Fibroblast of lung (primary cell): ENCODE measurements around the gene C18orf63. TPM values are rescaled to one million over a fixed set of nuclear protein-coding genes. Genes with fewer than 3 reads are reported as not detected.

ENCODE experiments used
- DNase-seq, 2 donors: peaks; one replicate each; pipeline versions ENCODE4 v3.0.0 to v3.0.0-alpha.2; 2010; ENCODE audit warnings: low read depth in 2 of 2
- H2AFZ ChIP-seq: 2 replicates; pipeline ENCODE4 v1.5.1; 2012; ENCODE audit warnings: low read length, control low read depth, inconsistent platforms
- H3K27ac ChIP-seq: 2 replicates; pipeline ENCODE4 v1.5.1; 2011; ENCODE audit warnings: low read length, control low read depth; ENCODE audit not compliant: insufficient read depth
- H3K27me3 ChIP-seq: 2 replicates; pipeline ENCODE4 v1.5.1; 2011; ENCODE audit warnings: mild to moderate bottlenecking, low read length; ENCODE audit not compliant: control insufficient read depth, insufficient read depth
- H3K36me3 ChIP-seq: 2 replicates; pipeline ENCODE4 v1.5.1; 2011; ENCODE audit warnings: low read length; ENCODE audit not compliant: control insufficient read depth, insufficient read depth
- H3K4me1 ChIP-seq: 2 replicates; pipeline ENCODE4 v1.5.1; 2011; ENCODE audit warnings: low read length; ENCODE audit not compliant: control insufficient read depth, insufficient read depth; ENCODE audit errors: extremely low read depth
- H3K4me2 ChIP-seq: 2 replicates; pipeline ENCODE4 v1.5.1; 2011; ENCODE audit warnings: low read length, control low read depth; ENCODE audit not compliant: insufficient read depth; ENCODE audit errors: extremely low read depth
- H3K4me3 ChIP-seq, 4 experiments: fragments of 200-600 bp in 1 of 4; sonication (generic) in 1 of 4; replicated peaks in 1 of 4; 2 replicates each; pipeline ENCODE4 v1.5.1; 2011 to 2016; ENCODE audit warnings: low read length in 4 of 4, low read depth in 3 of 4, mild to moderate bottlenecking in 3 of 4, control low read depth in 2 of 4, inconsistent platforms in 1 of 4, mixed read lengths in 1 of 4; ENCODE audit not compliant: insufficient read depth in 1 of 4; ENCODE audit errors: control extremely low read depth in 1 of 4
- H3K79me2 ChIP-seq: 2 replicates; pipeline ENCODE4 v1.5.1; 2012; ENCODE audit warnings: mild to moderate bottlenecking, low read length, inconsistent platforms; ENCODE audit not compliant: control insufficient read depth, insufficient read depth
- H3K9ac ChIP-seq: 2 replicates; pipeline ENCODE4 v1.5.1; 2011; ENCODE audit warnings: mild to moderate bottlenecking, low read length, control low read depth; ENCODE audit not compliant: insufficient read depth
- H3K9me3 ChIP-seq: 2 replicates; pipeline ENCODE4 v1.5.1; 2012; ENCODE audit warnings: low read depth, low read length; ENCODE audit not compliant: control insufficient read depth, insufficient read depth
- H4K20me1 ChIP-seq: 2 replicates; pipeline ENCODE4 v1.5.1; 2011; ENCODE audit warnings: low read length; ENCODE audit not compliant: control insufficient read depth, insufficient read depth; ENCODE audit errors: extremely low read depth
- CTCF ChIP-seq, 2 donors: IDR thresholded peaks in 1 of 2; conservative IDR thresholded peaks in 1 of 2; 1 replicate in 1 of 2; 2 replicates in 1 of 2; pipeline ENCODE4 v1.5.1; 2011 to 2012; ENCODE audit warnings: low read length in 2 of 2, control low read depth in 1 of 2, inconsistent platforms in 1 of 2, low read depth in 1 of 2, mild to moderate bottlenecking in 1 of 2
- EZH2 ChIP-seq: IDR thresholded peaks from 2 replicates; pipeline ENCODE4 v1.5.1; 2012; ENCODE audit warnings: low read length, control low read depth, mild to moderate bottlenecking; ENCODE audit errors: missing control alignments
- polyA plus RNA-seq, 2 donors: library from polyadenylated mRNA; depleted of rRNA in 1 of 2; stranded (reverse) in 1 of 2; unstranded in 1 of 2; fragments of >200 nt; gene quantifications; 2 replicates each; pipeline ENCODE4 v1.2.1, GENCODE V29; 2011 to 2012; ENCODE audit warnings: missing spikeins in 1 of 2
- total RNA-seq: library from RNA; depleted of rRNA; stranded (reverse); fragments of >200 nt; gene quantifications from 2 replicates; pipeline ENCODE4 v1.2.1, GENCODE V29; 2014

C18orf63 gene
- total and polyA plus RNA-seq, 2 donors (not counting 1 experiment from before 2014, with no cell fraction given), result not detected

GRCh38 chr18:74396171-74397169, 80.8 kb downstream of the C18orf63 start:
- H3K9ac ChIP-seq, result no peak overlapping the region
- no peak overlapping the region for H2AFZ ChIP-seq
- no peak overlapping the region for H3K27ac ChIP-seq
- H3K4me1 ChIP-seq, result no peaks in the 10 kb centered on the region
- H3K4me2 ChIP-seq, result no peak overlapping the region
- DNase-seq, result peak in 1 of 2 donors; percentile 45
- no peaks in the 10 kb centered on the region for H3K79me2 ChIP-seq
- H3K36me3 ChIP-seq, result no peaks in the 10 kb centered on the region
- TF ChIP-seq EZH2 (no peak), CTCF (conservative IDR thresholded peaks at IDR 0.05 in 1 of 2, IDR thresholded peaks at IDR 0.05 in 1 of 2; ENCODE audit: low read depth in 1 of 2, low read length in 2 of 2) (no peak)
- peaks cover 7% of the 10 kb centered on the region for H3K27me3 ChIP-seq
- no peak overlapping the region for H3K4me3 ChIP-seq
- no peaks in the 10 kb centered on the region for H3K9me3 ChIP-seq
- H4K20me1 ChIP-seq, result no peaks in the 10 kb centered on the region

GRCh38 chr18:74397572-74397971, 81.9 kb downstream of the C18orf63 start:
- peaks cover 7% of the 10 kb centered on the region for H3K27me3 ChIP-seq
- no peaks in the 10 kb centered on the region for H4K20me1 ChIP-seq
- no peak overlapping the region for H3K4me2 ChIP-seq
- DNase-seq, result no peak
- H3K4me1 ChIP-seq, result no peaks in the 10 kb centered on the region
- no peak overlapping the region for H2AFZ ChIP-seq
- H3K27ac ChIP-seq, result no peak overlapping the region
- no peaks in the 10 kb centered on the region for H3K9me3 ChIP-seq
- TF ChIP-seq CTCF (conservative IDR thresholded peaks at IDR 0.05 in 1 of 2, IDR thresholded peaks at IDR 0.05 in 1 of 2; ENCODE audit: low read depth in 1 of 2, low read length in 2 of 2), result no peak
- TF ChIP-seq EZH2, result no peak
- H3K4me3 ChIP-seq, result no peak overlapping the region
- H3K9ac ChIP-seq, result no peak overlapping the region
- no peaks in the 10 kb centered on the region for H3K79me2 ChIP-seq
- H3K36me3 ChIP-seq, result no peaks in the 10 kb centered on the region

- no peak overlapping the region for H2AFZ ChIP-seq
- H3K79me2 ChIP-seq, result no peaks in the 10 kb centered on the region
- no peaks in the 10 kb centered on the region for H3K36me3 ChIP-seq
- no peak overlapping the region for H3K9ac ChIP-seq
- no peaks in the 10 kb centered on the region for H3K9me3 ChIP-seq
- no peak overlapping the region for H3K4me3 ChIP-seq
- no peaks in the 10 kb centered on the region for H4K20me1 ChIP-seq
- H3K27me3 ChIP-seq, result peaks cover 7% of the 10 kb centered on the region
- TF ChIP-seq CTCF (conservative IDR thresholded peaks at IDR 0.05 in 1 of 2, IDR thresholded peaks at IDR 0.05 in 1 of 2; ENCODE audit: low read depth in 1 of 2, low read length in 2 of 2), result no peak
- TF ChIP-seq EZH2, result no peak
- DNase-seq, result no peak
- no peak overlapping the region for H3K27ac ChIP-seq
- no peaks in the 10 kb centered on the region for H3K4me1 ChIP-seq
- H3K4me2 ChIP-seq, result no peak overlapping the region
Measured at GRCh38 chr18:74399091-74399887, 83.7 kb downstream of the C18orf63 start.
